HuH-7.5 (cell line): ENCODE data around the gene OR4Q3.
"Not testable (repeated sequence)": the region's sequence is repeated elsewhere in the genome, so short reads cannot be mapped to it uniquely, and the experiment has no call there.

Source experiments
- DNase-seq: peaks from one replicate; pipeline ENCODE4 v3.0.0; 2011; ENCODE audit warnings: low spot score

Gene OR4Q3

DNA sequence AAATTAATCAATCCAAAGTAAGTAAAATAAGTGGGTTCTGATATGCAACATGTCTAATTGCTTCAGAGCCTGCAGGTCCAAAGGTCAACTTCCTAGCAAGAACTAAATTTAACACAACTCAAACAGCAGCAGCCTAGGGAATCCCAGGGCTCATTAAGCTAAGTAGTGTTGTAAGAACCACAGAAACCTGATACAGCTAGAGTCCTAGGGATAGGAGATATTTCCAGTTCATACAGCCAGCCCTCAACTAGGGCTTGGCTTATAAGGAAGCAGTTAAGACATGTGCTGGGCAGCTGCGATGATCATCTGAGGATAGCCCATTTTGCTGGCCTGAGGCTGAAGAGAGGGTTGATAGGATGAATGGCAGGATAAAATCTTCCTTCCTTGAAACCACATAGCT lies at the start of gene OR4Q3:
Gene OR4Q3, plus strand, starts transcription at position 316 of the 400 bp plus-strand sequence.
- no peak for DNase-seq

DNA sequence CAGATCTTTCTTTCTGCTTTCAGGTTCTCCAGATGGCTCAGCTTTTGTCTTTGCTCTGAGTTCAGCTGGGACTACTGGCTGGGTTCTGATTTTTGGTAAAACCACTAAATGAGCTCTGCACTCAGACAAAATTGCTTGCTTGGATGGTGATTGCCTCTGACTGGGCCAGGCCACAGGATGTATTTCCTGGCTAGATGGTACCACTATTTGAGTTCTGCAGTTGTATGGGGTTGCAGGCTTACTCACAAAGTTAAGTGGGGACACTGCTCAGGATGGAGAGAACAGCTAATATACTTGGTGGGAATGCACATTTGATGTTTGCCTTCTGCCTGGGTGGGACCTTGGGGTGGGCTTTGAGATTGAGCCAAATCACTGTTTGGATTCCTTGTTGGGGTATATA lies 14.0 kb upstream of the OR4Q3 start:
- DNase-seq, result no peak

DNA sequence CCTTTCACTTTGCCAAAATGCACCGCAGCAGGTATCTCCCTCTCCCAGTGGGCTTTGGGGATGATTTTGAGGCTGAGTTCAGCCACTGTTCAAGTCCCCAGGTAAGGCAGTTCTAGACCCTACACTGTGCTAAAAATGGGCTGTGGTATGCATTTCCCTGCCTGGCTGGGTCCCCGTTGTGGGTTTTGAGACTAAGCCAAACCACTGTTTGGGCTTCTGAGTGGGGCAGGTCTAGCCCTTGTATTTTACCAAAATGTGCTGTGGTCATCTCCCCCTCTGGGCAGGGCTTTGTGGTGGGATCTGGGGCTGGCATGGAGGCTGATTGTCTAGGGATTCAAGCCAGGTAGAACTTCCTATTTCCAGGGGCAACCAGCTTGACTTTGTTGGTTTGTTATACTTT lies 13.6 kb upstream of the OR4Q3 start:
- no peak for DNase-seq

DNA sequence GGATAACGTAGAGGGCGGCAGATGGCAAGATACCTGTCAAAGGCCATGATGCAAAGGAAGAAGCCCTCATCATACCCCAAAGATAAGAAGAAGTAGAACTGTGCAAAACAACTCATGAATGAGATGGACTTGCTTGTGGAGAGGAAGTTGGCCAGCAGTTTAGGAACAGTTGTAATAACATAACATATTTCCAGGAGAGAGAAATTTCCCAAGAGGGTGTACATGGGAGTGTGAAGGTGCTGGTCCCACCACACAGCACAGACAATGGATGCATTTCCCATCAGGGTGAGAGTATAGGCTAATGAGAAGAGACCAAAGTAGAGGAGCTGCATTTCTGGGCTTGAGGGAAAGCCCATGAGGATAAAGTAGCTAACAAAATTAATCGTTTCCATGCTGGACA lies 9.5 kb upstream of the OR4Q3 start:
- not testable (repeated sequence) for DNase-seq

DNA sequence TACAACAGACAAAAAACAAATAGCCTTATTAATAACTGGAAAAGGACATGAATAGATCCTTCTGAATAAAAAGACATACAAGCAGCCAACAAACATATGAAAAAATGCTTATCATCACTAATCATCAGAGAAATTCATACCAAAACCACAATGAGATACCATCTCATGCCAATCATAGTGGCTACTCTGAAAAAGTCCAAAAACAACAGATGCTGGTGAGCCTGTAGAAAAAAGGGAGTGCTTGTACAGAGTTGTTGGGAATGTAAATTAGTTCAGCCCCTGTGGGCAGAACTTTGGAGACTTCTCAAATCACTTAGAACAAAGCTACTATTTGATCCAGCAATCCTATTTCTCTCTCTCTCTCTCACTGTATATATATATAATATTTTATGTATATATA lies 8.9 kb downstream of the OR4Q3 start:
- DNase-seq, result not testable (repeated sequence)

DNA sequence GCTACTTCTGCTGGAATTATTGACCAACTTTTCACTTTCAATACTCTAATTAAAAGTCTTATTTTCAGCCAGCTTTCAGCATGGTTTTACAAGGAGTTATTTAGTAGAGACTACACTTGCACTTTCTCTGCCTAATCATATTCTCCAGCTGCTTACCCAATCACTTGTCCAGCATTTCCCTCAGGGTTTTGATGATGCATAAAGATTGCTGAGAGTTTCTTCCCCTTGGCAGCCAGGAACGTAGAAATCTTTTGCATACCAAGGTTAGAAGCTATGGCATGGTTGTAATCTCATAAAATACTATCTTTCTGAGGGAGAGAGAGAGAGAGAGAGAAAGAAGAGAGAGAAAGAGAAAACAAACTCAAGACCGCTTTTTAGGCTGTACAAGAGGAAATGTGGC lies 10.8 kb downstream of the OR4Q3 start:
- no peak for DNase-seq

DNA sequence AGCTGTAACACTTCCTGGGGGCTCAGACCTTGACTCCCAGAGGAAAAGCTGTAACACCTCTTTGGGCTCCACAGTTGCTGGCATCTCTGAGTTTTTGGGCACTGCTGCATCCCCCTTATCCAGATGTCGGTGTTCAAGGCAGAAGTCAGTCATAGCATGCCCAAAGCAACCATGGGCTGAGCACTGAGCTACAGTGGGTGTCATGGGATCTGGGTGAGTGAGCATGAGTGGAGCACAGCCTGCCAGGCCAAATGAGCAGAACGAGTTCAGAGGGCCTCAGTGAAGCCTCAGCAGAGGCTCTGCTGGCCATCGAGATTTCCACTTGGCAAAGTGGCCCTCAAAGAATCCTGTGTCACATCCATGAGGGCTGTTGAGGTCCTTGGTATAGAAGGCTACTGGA lies 28.1 kb downstream of the OR4Q3 start:
- not testable (repeated sequence) for DNase-seq

DNA sequence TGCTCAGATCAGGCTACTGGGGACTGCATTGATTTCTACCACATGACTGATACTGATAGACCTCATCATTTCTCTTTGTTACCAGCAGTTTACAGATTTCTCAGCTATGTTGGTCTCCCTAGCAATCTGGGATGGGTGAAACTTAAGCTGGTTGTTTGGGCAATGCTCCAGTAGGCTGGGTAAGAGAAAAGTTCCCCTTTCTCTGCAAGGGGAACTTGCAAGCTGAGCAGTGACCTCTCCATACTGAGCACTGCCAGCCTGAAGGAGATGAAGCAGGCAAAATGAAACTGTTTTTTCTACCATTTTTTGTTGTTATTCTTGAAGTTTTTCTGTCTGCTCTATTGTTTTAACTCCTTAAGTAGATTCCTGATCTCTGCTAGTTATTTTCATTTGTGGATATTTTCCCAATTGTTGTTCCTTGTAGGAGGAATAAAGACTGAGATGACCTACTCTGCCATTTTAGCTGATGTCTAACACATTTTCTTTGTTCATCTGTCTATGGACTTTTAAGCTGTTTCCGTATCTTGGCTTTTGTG lies 28.6 kb downstream of the OR4Q3 start:
- DNase-seq, result no peak

DNA sequence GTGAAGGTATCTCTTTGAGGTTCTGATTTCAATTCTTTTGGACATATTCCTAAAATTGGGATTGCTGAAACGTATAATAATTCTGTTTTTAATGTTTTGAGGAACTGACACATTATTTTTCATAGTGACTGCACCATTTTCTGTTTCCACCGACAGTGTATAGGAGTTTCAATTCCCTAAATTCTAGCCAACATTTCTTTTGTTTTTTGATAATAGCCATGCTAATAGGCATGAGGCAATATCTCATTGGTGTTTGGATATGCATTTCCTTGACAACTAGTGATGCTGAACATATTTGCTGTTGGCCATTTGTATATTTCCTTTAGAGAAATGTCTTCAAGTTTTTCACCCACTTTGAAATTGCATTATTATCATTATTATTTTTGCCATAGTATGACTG lies 29.1 kb downstream of the OR4Q3 start:
- not testable (repeated sequence) for DNase-seq

DNA sequence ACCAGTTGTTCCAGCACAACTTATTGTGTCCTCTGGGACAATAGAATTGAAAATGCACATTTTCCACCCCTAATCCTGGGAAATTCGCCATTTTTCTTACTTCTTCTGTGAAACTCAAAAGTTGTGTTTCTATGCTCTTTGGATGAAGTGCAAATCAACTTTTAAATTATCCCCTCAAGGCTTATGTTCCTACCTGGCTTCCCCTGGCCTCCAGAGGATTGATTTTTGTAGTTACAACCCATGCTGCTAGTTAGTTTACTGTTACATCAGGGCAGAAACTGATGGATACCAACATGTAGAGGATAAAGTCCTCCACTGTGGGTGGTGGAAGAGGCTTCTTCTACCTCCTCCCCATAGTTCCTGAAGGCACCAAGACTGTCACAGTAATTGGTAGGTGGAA lies 29.8 kb downstream of the OR4Q3 start, which contains the start of gene OR4M1:
Gene OR4M1, plus strand, starts transcription at position 301 of the 400 bp plus-strand sequence. CDS start 6,819 bp downstream, outside the sequence.
- DNase-seq, result not testable (repeated sequence)

DNA sequence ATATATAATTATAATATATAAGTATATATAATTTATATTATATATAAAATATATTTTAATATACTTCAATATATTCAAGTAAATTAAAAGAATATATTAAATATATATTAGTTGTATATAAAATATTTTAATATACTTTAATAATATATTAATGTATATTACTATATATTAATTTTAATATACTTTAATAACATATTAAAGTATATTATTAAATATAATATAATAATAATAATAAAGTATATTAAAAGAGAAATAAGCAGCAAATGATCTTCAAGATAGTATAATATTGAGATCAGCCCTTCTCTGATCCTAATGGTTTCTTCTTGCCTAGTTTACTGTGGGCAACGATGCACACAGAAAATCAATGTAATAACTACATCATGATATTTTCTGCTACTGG lies 32.2 kb downstream of the OR4Q3 start:
- no peak for DNase-seq

DNA sequence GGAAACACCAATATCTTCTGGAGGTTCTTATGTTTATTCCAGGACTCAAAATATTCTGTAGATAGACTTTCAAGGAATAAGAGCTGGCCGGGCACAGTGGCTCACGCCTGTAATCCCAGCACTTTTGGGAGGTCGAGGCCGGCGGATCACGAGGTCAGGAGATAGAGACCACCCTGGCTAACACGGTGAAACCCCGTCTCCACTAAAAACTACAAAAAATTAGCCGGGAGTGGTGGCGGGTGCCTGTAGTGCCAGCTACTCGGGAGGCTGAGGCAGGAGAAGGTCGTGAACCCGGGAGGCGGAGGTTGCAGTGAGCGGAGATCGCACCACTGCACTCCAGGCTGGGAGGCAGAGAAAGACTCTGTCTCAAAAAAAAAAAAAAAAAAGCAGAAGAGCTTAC lies 42.5 kb downstream of the OR4Q3 start:
- DNase-seq, result not testable (repeated sequence)

DNA sequence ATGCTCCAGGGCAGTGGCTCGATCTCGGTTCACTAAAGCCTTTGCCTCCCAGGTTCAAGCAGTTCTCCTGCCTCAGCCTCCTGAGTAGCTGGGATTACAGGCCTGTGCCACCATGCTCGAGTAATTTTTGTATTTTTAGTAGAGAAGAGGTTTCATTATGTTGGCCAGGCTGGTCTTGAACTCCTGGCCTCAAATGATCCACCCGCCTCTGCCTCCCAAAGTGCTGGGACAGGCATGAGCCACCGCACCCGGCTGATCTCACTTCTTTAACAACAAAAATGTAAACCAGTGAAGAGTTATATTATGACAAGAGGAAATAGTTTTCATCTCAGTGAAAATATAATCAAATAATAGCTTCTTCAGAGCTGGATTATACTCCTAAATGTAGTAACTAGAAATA lies 43.9 kb downstream of the OR4Q3 start:
- DNase-seq, result not testable (repeated sequence)

DNA sequence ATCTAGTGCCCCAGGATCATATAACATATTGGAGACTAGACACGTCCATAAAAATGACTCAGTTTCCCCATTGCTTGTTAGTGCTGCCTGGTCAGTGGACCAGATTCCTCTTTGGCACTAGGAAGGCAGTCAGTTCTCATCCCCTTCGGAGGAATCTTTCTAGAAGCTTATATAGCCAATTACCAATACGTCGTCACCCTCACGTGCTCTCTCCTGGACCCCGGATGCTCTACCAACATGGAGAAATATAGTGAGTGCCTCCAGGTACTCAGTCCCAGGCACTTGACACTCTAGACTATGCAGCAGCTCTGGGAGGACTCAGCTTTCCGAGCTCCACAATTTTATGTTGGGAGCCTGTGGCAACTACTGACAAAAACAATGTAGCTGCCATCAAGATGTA lies 44.8 kb downstream of the OR4Q3 start:
- not testable (repeated sequence) for DNase-seq

DNA sequence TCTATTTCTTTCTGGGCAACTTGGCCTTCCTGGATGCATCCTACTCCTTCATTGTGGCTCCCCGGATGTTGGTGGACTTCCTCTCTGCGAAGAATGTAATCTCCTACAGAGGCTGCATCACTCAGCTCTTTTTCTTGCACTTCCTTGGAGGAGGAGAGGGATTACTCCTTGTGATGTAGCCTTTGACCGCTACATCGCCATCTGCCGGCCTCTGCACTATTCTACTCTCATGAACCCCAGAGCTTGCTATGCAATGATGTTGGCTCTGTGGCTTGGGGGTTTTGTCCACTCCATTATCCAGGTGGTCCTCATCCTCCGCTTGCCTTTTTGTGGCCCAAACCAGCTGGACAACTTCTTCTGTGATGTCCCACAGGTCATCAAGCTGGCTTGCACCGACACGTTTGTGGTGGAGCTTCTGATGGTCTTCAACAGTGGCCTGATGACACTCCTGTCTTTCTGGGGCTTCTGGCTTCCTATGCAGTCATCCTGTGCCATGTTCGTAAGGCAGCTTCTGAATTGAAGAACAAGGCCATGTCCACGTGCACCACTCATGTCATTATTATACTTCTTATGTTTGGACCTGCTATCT lies 53.2 kb downstream of the OR4Q3 start:
- not testable (repeated sequence) for DNase-seq
